Osteocyte (in vitro differentiated cells): Measurements from ENCODE around the gene F12. TPM values are rescaled to one million over a fixed set of nuclear protein-coding genes. Genes with fewer than 3 reads are reported as not detected.

Source experiments
- DNase-seq: peaks from one replicate; pipeline ENCODE4 v3.0.0; 2021; ENCODE audit warnings: mixed read lengths; ENCODE audit not compliant: unreplicated experiment; ENCODE audit errors: extremely low spot score
- H3K27ac Mint-ChIP-seq: one replicate; pipeline ENCODE4 v1.8.0; 2021; ENCODE audit warnings: mild to moderate bottlenecking, mixed read lengths; ENCODE audit not compliant: unreplicated experiment
- H3K27me3 Mint-ChIP-seq: one replicate; pipeline ENCODE4 v1.8.0; 2021; ENCODE audit warnings: mixed read lengths; ENCODE audit not compliant: unreplicated experiment
- H3K36me3 Mint-ChIP-seq: one replicate; pipeline ENCODE4 v1.8.0; 2021; ENCODE audit warnings: mixed read lengths; ENCODE audit not compliant: unreplicated experiment
- H3K4me1 Mint-ChIP-seq: one replicate; pipeline ENCODE4 v1.8.0; 2021; ENCODE audit warnings: mixed read lengths; ENCODE audit not compliant: unreplicated experiment
- H3K4me3 Mint-ChIP-seq: one replicate; pipeline ENCODE4 v1.8.0; 2021; ENCODE audit warnings: mild to moderate bottlenecking, moderate library complexity, mixed read lengths; ENCODE audit not compliant: unreplicated experiment
- H3K9me3 Mint-ChIP-seq: one replicate; pipeline ENCODE4 v1.8.0; 2021; ENCODE audit warnings: mixed read lengths; ENCODE audit not compliant: unreplicated experiment
- total RNA-seq: library from RNA; stranded (reverse); gene quantifications from 2 replicates; pipeline ENCODE4 v1.2.1, GENCODE V29; 2021
- TF ChIP-seq, protein P1 (sequence below): fragments of 200-600 bp; sonication (generic); IDR thresholded peaks from 2 replicates; pipeline ENCODE4 v1.5.0; 2021; ENCODE audit warnings: antibody characterized with exemption, mild to moderate bottlenecking, moderate library complexity

The F12 gene
- total RNA-seq, 1 donor from 2014 or later, result 1.5 TPM

DNA sequence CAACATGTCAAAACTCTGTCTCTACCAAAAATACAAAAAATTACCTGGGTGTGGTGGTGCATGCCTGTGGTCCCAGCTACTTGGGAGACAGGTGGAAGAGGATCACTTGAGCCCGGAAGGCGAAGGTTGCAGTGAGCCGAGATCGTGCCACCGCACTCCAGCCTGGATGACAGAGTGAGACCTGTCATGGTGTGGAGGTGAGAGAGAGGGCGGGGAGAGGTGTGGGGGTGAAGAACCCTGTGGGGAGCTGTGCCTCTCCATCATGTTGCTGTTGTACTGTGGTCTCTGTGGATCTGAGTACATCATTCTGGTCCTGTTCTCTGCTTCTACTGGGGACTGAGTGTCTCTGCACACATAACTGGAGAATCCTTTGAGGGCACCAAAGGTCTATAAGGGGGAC, 36.5 kb downstream of the F12 start:
- peaks cover 8% of the 10 kb centered on the region for H3K4me1 Mint-ChIP-seq
- H3K4me3 Mint-ChIP-seq, result no peak overlapping the region
- no peaks in the 10 kb centered on the region for H3K9me3 Mint-ChIP-seq
- H3K27me3 Mint-ChIP-seq, result no peaks in the 10 kb centered on the region
- no peaks in the 10 kb centered on the region for H3K36me3 Mint-ChIP-seq
- no peak for DNase-seq
- TF ChIP-seq, protein P1, sequence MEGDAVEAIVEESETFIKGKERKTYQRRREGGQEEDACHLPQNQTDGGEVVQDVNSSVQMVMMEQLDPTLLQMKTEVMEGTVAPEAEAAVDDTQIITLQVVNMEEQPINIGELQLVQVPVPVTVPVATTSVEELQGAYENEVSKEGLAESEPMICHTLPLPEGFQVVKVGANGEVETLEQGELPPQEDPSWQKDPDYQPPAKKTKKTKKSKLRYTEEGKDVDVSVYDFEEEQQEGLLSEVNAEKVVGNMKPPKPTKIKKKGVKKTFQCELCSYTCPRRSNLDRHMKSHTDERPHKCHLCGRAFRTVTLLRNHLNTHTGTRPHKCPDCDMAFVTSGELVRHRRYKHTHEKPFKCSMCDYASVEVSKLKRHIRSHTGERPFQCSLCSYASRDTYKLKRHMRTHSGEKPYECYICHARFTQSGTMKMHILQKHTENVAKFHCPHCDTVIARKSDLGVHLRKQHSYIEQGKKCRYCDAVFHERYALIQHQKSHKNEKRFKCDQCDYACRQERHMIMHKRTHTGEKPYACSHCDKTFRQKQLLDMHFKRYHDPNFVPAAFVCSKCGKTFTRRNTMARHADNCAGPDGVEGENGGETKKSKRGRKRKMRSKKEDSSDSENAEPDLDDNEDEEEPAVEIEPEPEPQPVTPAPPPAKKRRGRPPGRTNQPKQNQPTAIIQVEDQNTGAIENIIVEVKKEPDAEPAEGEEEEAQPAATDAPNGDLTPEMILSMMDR, result no peak
- no peak overlapping the region for H3K27ac Mint-ChIP-seq

DNA sequence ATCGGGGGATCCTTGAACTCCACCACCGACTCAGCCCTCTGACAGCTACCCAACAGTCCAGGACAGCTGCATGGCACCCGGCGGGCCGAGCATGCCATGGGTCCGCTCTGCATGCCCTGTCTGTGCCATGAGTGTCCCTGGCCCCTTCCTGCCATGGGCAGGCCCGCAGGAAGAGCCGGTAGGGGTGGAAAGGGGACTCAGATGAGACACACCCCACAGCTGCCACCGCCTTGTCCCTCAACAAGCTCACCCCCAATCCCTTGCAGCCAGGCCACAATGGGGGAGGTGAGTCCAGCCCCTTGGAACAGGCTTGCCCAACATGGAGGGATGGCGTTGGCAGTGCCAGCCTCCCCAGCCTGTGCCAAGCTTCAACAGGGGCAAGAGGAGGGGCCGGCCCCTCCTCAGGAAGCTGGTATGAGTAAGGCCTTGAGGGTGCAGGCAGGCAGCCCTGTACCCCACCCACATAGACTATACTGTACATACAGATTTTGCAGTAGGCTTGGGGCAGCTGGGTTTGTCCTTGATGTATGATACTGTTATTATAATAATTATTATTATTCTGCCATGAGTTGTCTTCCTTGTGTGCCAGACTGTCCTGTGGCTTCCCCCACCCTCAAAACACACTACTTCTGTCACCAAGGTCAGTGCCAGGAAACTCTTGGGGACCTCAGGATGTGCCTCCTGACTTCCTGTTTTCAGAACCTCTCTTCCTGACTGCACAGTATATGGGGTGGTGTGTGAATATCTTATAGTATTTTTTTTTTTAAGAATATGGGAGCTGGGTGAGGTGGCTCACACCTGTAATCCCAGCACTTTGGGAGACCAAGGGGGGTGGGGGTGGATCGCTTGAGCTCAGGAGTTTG, 37.1 kb downstream of the F12 start:
- peaks cover 8% of the 10 kb centered on the region for H3K4me1 Mint-ChIP-seq
- TF ChIP-seq, protein P1, result no peak
- H3K36me3 Mint-ChIP-seq, result no peaks in the 10 kb centered on the region
- no peak overlapping the region for H3K27ac Mint-ChIP-seq
- DNase-seq, result no peak
- H3K4me3 Mint-ChIP-seq, result peak overlapping the region; percentile 58
- H3K27me3 Mint-ChIP-seq, result no peaks in the 10 kb centered on the region
- H3K9me3 Mint-ChIP-seq, result no peaks in the 10 kb centered on the region

DNA sequence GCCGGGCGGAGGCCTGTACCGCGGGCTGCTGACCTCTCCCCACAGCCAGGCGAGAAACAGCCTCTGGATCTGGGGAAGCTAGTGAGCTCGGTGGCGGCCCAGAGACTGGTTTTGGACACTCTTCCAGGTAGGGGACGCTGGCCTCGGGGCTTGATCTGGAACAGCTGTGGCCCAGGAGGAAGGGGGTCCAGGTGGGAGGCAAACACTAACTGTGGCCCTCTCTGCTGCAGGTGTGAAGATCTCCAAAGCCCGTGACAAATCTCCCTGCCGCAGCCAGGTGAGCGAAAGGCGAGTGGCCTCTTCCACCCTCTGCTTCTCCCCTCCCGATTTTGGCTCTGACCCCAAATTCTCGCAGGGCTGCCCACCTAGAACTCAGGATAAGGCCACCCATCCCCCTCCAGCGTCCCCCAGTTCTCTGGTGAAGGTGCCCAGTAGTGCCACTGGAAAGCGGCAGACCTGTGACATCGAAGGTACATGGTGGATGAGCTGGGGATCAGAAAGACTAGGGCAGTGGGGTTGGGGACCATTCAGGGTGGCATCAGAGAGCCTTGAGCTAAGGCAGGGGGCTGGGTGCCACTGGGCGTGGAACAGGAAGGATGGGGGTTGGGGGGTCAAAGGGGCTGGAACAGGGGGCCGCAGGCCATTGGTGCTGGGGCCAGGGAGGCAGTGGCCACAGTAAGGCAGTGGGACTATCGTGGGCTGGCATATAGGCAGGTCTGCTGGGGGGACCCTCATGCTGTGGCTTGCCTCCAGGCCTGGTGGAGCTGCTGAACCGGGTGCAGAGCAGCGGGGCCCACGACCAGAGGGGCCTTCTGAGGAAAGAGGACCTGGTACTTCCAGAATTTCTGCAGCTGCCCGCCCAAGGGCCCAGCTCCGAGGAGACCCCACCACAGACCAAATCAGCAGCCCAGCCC, 38.0 kb downstream of the F12 start:
- Mint-ChIP-seq H3K27ac (no peak overlapping the region), H3K9me3 (no peaks in the 10 kb centered on the region), H3K27me3 (no peaks in the 10 kb centered on the region), H3K4me1 (peaks cover 14% of the 10 kb centered on the region), H3K36me3 (no peaks in the 10 kb centered on the region), H3K4me3 (peak overlapping the region; percentile 58)
- TF ChIP-seq, protein P1, result no peak
- DNase-seq, result no peak

DNA sequence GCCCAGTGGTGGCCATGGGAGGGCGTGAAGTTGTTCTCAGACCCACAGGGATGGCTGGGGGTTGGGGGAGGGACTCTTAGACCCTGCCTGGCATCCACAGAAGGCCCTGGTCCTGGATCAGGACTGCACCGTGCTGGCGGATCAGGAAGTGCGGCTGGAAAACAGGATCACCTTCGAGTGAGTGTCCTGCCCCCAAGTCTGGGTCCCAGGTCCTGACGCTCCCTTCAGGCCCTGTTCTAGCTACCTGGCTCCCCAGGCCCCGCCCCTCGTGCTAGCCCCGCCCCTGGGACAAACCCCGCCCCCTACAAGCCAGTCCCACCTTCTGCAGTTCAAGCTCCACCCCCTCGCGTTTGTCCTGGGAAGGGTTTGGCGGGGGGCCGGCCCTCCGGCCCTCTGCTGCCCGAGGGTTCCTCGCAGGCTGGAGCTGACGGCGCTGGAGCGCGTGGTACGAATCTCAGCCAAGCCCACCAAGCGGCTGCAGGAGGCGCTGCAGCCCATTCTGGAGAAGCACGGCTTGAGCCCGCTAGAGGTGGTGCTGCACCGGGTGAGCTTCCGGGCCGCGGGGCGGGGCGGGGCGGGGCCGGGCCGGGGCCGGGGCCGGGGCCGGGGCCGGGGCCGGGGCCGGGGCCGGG, 38.8 kb downstream of the F12 start:
- peak; percentile 93 for DNase-seq
- no peaks in the 10 kb centered on the region for H3K27me3 Mint-ChIP-seq
- H3K27ac Mint-ChIP-seq, result no peak overlapping the region
- TF ChIP-seq, protein P1, result peak; percentile 65
- H3K36me3 Mint-ChIP-seq, result no peaks in the 10 kb centered on the region
- H3K9me3 Mint-ChIP-seq, result no peaks in the 10 kb centered on the region
- H3K4me3 Mint-ChIP-seq, result peak overlapping the region; percentile 69
- H3K4me1 Mint-ChIP-seq, result peaks cover 18% of the 10 kb centered on the region
